ENCODE data around the gene PIK3R3. TPM values are rescaled to one million over a fixed set of nuclear protein-coding genes. Genes with fewer than 3 reads are reported as not detected.
"Not testable (repeated sequence)": the region's sequence is repeated elsewhere in the genome, so short reads cannot be mapped to it uniquely, and the experiment has no call there.

PIK3R3 gene
- total and polyA plus RNA-seq, 9 donors: 3.6 to 20.3 (median 10.7) TPM

- intact Hi-C loops (cut with DNase I): no loop called here
- DNase-seq: no peak
- H3K27me3 ChIP-seq: no peaks in the 10 kb centered on the region
- 96 to 98% (median 96%) methylated on average over 1 of the region's 1 CpG for WGBS, 3 donors
- no peak overlapping the region for H3K4me3 ChIP-seq
- no peak overlapping the region for H3K27ac ChIP-seq
- TF ChIP-seq EP300 (IDR thresholded peaks at IDR 0.05): no peak
- no peaks in the 10 kb centered on the region for H3K4me1 ChIP-seq (ENCODE audit: insufficient read depth)
- H3K36me3 ChIP-seq: no peaks in the 10 kb centered on the region
- H3K9me3 ChIP-seq: no peaks in the 10 kb centered on the region
Observed at GRCh38 chr1:46097149-46097472, 35.3 kb downstream of the PIK3R3 start.

DNA sequence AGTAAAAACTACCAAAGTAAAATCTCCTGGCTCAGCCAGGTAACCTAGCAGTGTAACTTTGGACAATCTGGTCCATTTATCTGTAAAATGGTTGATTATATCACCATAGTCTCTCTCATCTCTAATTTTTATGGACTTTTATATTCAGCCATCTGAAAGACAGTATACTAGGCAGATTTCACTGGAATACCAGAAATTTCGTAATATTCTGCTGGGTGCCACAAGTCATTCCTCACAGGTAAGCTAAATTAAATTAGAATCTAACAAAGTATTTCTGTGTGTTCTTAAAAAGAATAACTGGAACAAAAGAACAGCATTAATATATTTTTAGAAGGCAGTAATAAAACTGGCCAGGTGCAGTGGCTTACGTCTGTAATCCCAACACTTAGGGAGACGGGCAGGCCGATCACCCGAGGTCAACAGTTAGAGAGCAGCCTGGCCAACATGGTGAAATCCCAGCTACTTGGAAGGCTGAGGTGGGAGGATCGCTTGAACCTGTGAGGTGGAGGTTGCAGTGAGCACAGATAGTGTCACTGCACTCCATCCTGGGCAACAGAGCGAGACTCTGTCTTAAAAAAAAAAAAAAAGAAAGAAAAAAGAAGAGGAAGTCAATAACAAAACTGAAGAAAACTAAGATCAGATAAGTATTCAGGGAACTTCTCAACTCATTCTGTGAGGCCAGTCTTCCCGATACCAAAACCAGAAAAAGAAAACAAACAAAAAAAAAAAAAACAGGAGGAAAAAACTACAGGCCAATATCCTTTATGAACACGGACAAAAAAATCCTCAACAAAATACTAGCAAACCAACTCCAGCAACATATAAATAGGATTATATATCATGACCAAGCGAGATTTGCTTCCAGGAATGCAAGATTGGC is 35.9 kb downstream of the PIK3R3 start:
- H3K4me1 ChIP-seq (ENCODE audit: insufficient read depth): no peaks in the 10 kb centered on the region
- no peak for DNase-seq
- intact Hi-C loops (cut with DNase I): no loop called here
- no peak for TF ChIP-seq CTCF (IDR thresholded peaks at IDR 0.05)
- TF ChIP-seq EP300 (IDR thresholded peaks at IDR 0.05): no peak
- no peak for TF ChIP-seq POLR2A (IDR thresholded peaks at IDR 0.05)
- H3K27me3 ChIP-seq: no peaks in the 10 kb centered on the region
- H3K4me3 ChIP-seq: no peak overlapping the region
- no peaks in the 10 kb centered on the region for H3K36me3 ChIP-seq
- H3K9me3 ChIP-seq: no peaks in the 10 kb centered on the region
- 82 to 90% (median 87%) methylated on average over 10 of the region's 10 CpGs for WGBS, 3 donors
- no peak overlapping the region for H3K27ac ChIP-seq

- intact Hi-C loops (cut with DNase I); H3K36me3 ChIP-seq; H3K27ac ChIP-seq; H3K9me3 ChIP-seq; DNase-seq; H3K27me3 ChIP-seq; H3K4me1 ChIP-seq (ENCODE audit: insufficient read depth); H3K4me3 ChIP-seq: not testable (repeated sequence)
- WGBS, 3 donors: 97 to 99% (median 97%) methylated on average over 3 of the region's 3 CpGs
Observed at GRCh38 chr1:46095110-46095509, 37.3 kb downstream of the PIK3R3 start.

DNA sequence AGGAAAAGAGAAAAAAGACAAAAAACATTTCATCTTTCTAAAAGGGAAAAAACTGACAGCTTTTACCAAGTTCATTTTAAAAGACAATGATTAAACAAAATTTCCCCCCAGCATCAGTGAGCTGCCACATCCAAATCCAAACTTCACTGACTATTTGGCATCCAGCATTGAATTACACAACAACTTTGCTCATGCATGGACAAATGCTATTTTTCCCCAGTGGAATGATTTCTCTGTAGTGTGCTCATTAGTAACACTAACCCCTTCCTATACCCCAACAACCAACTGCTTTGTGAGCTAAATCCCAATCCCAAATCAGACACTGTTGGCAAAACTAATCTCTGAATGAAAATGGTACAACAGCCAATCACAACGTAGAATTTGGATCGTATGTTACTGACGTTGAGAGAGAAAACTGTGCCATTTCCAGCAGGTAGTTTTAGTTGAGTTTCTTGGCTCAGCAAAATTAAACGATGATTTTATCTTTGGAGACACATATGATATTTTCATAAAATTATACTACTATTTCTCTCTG is 37.9 kb downstream of the PIK3R3 start:
- Histone ChIP-seq H3K4me1 (ENCODE audit: insufficient read depth) (no peaks in the 10 kb centered on the region), H3K36me3 (no peaks in the 10 kb centered on the region), H3K27ac (no peak overlapping the region), H3K27me3 (no peaks in the 10 kb centered on the region), H3K4me3 (no peak overlapping the region), H3K9me3 (no peaks in the 10 kb centered on the region)
- no peak for TF ChIP-seq POLR2A (IDR thresholded peaks at IDR 0.05)
- TF ChIP-seq EP300 (IDR thresholded peaks at IDR 0.05): no peak
- no peak for TF ChIP-seq CTCF (IDR thresholded peaks at IDR 0.05)
- intact Hi-C loops (cut with DNase I): no loop called here
- DNase-seq: no peak
- 69 to 74% (median 70%) methylated on average over 4 of the region's 4 CpGs for WGBS, 3 donors

DNA sequence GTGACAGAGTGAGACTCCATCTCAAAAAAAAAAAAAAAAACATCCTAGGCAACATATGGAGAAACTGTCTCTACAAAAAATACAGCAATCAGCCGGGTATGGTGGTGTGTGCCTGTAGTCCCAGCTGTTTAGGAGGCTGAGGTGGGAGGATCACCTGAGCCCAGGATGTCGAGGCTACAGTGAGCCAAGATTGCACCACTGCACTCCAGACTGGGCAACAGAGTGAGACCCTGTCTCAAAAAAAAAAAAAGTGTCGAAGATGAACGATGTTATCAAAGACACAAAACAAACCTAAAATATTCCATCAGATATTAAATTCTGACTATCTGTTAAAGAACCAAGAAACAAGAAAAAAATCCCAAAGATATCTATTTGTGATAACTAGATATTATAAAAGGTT is 38.6 kb downstream of the PIK3R3 start:
- H3K36me3 ChIP-seq; DNase-seq; intact Hi-C loops (cut with DNase I); H3K27ac ChIP-seq; H3K27me3 ChIP-seq; H3K4me1 ChIP-seq (ENCODE audit: insufficient read depth); H3K4me3 ChIP-seq; H3K9me3 ChIP-seq: not testable (repeated sequence)
- WGBS, 3 donors: 90 to 96% (median 95%) methylated on average over 4 of the region's 4 CpGs

DNA sequence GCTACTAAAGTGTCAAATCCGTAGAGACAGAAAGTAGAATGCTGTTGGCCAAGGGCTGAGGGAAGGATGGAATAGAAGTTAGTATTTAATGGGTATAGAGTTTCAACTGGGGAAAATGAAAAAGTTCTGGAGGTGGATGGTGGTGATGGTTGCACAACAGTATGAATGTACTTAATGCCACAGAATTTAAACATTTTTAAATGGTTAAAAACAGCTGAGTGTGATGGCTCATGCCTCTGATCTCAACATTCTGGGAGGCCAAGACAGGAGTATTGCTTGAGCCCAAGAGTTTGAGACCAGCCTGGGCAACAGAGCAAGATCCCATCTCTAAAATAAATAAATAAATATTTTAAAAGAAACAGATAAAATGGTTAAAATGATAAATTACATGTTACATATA is 44.5 kb downstream of the PIK3R3 start:
- 90 to 98% (median 97%) methylated on average over 1 of the region's 1 CpG for WGBS, 3 donors
- no peak overlapping the region for H3K27ac ChIP-seq
- H3K36me3 ChIP-seq: no peaks in the 10 kb centered on the region
- H3K4me1 ChIP-seq (ENCODE audit: insufficient read depth): no peaks in the 10 kb centered on the region
- intact Hi-C loops (cut with DNase I): no loop called here
- no peaks in the 10 kb centered on the region for H3K9me3 ChIP-seq
- TF ChIP-seq EP300 (IDR thresholded peaks at IDR 0.05) (no peak), CTCF (IDR thresholded peaks at IDR 0.05) (no peak), POLR2A (IDR thresholded peaks at IDR 0.05) (no peak)
- no peak overlapping the region for H3K4me3 ChIP-seq
- no peak for DNase-seq
- no peaks in the 10 kb centered on the region for H3K27me3 ChIP-seq

Measured in ovary (tissue), 9 donors.